GM12878 (cell line): ENCODE results near the gene PRUNE1. TPM values are rescaled to one million over a fixed set of nuclear protein-coding genes. Genes with fewer than 3 reads are reported as not detected.

Experiments
- ATAC-seq: fragments of 200-7000 bp; cut with Tn5 transposase; 3 replicates; pipeline ENCODE4 v1.9.1; 2020; ENCODE audit warnings: mild to moderate bottlenecking, moderate library complexity
- BruUV-seq: library from RNA; stranded (reverse); fragments of 400-500 nt; replicated peaks from 2 replicates; lab custom pipeline; 2021; lab: Mats Ljungman, UMichigan
- CTCF ChIA-PET: fragments of 300-600 bp; sonication (Branson Sonifier 250); formaldehyde crosslinking; extraction: SDS; loops from one replicate; lab custom pipeline; 2021; ENCODE audit warnings: inconsistent platforms; lab: Yijun Ruan, JAX
- POLR2A ChIA-PET: fragments of 350-600 bp; formaldehyde crosslinking; extraction: SDS; loops from one replicate; lab custom pipeline; 2021; ENCODE audit warnings: inconsistent platforms; lab: Charles Lee
- RAD21 ChIA-PET: fragments of 300-600 bp; sonication (Branson Sonifier 250); formaldehyde crosslinking; loops from one replicate; lab custom pipeline; 2023; ENCODE audit warnings: antibody characterized with exemption; ENCODE audit not compliant: unreplicated experiment; lab: Charles Lee
- SMC1A ChIA-PET: fragments of 300-600 bp; sonication (Branson Sonifier 250); formaldehyde crosslinking; loops from one replicate; lab custom pipeline; 2023; ENCODE audit not compliant: unreplicated experiment, uncharacterized antibody; lab: Charles Lee
- DNase-seq: peaks from one replicate; pipeline ENCODE4 v3.0.0-alpha.2; 2011; ENCODE audit warnings: low read depth, low spot score
- FAIRE-seq: peaks from 3 replicates; lab custom pipeline; 2011; peaks lifted over from hg19 to GRCh38; lab: Jason Lieb, UNC
- H2AFZ ChIP-seq: 2 replicates; pipeline ENCODE4 v1.6.0; 2011; ENCODE audit warnings: low read depth, low read length, control low read depth; ENCODE audit not compliant: control insufficient read depth
- H3K27ac ChIP-seq: 2 replicates; pipeline ENCODE4 v1.5.1; 2011; ENCODE audit warnings: control low read depth; ENCODE audit not compliant: control insufficient read depth, insufficient read depth
- H3K27me3 ChIP-seq, 2 experiments: replicated peaks in 1 of 2; 2 replicates each; pipeline versions ENCODE4 v1.6.0 to v1.6.1; 2011; ENCODE audit warnings: low read length in 1 of 2; ENCODE audit not compliant: control insufficient read depth in 2 of 2, insufficient read depth in 2 of 2
- H3K36me3 ChIP-seq, 2 experiments: 2 replicates each; pipeline ENCODE4 v1.5.1; 2011; ENCODE audit warnings: low read length in 1 of 2; ENCODE audit not compliant: control insufficient read depth in 2 of 2, insufficient read depth in 2 of 2
- H3K4me1 ChIP-seq: 2 replicates; pipeline ENCODE4 v1.6.1; 2011; ENCODE audit warnings: mild to moderate bottlenecking, low read length, moderate library complexity, mixed read lengths; ENCODE audit not compliant: control insufficient read depth, insufficient read depth
- H3K4me2 ChIP-seq: 2 replicates; pipeline ENCODE4 v1.6.0; 2011; ENCODE audit warnings: control low read depth; ENCODE audit not compliant: control insufficient read depth, insufficient read depth
- H3K4me3 ChIP-seq: fragments of 200-600 bp; sonication (generic); 2 replicates; pipeline ENCODE4 v1.5.1; 2016
- H3K79me2 ChIP-seq: 2 replicates; pipeline ENCODE4 v1.6.0; 2011; ENCODE audit warnings: low read length; ENCODE audit not compliant: control insufficient read depth, insufficient read depth
- H3K9ac ChIP-seq: 2 replicates; pipeline ENCODE4 v1.8.0; 2011; ENCODE audit warnings: low read length, control low read depth, mixed read lengths; ENCODE audit not compliant: control insufficient read depth, insufficient read depth
- H3K9me3 ChIP-seq: replicated peaks from 3 replicates; pipeline ENCODE4 v1.5.1; 2011; ENCODE audit warnings: mild to moderate bottlenecking, low read length; ENCODE audit not compliant: control insufficient read depth, insufficient read depth
- H4K20me1 ChIP-seq: 2 replicates; pipeline ENCODE4 v1.6.0; 2011; ENCODE audit not compliant: control insufficient read depth, insufficient read depth
- ASH2L ChIP-seq: fragments of 300-600, 200-600 bp; sonication (generic); IDR thresholded peaks from 2 replicates; pipeline ENCODE4 v1.6.1; 2017; ENCODE audit warnings: low read depth, mild to moderate bottlenecking, borderline replicate concordance
- EZH2 ChIP-seq: IDR thresholded peaks from 2 replicates; pipeline ENCODE4 v1.6.1; 2012; ENCODE audit warnings: low read depth, mild to moderate bottlenecking, control low read depth, inconsistent platforms, low read length, borderline replicate concordance; ENCODE audit not compliant: control insufficient read depth
- NFYA ChIP-seq: IDR thresholded peaks from 2 replicates; pipeline ENCODE4 v1.6.1; 2011; ENCODE audit warnings: low read depth, mild to moderate bottlenecking, low read length, improper control_type of control experiment, borderline replicate concordance
- NR2C1 ChIP-seq: fragments of 450-650 bp; IDR thresholded peaks from 2 replicates; pipeline ENCODE4 v1.6.1; 2017; ENCODE audit warnings: antibody characterized with exemption, mild to moderate bottlenecking, moderate library complexity
- POLR2AphosphoS5 ChIP-seq: IDR thresholded peaks from 2 replicates; pipeline ENCODE4 v1.6.1; 2011; ENCODE audit warnings: mild to moderate bottlenecking, low read length, inconsistent platforms
- RAD51 ChIP-seq: fragments of 450-650 bp; IDR thresholded peaks from 2 replicates; pipeline ENCODE4 v1.6.1; 2016; ENCODE audit warnings: moderate library complexity, mild to moderate bottlenecking, inconsistent platforms
- RELA ChIP-seq: fragments of 450-650 bp; IDR thresholded peaks from 2 replicates; pipeline ENCODE4 v1.8.0; 2014; ENCODE audit warnings: borderline replicate concordance; ENCODE audit not compliant: partially characterized antibody
- ZBED1 ChIP-seq: IDR thresholded peaks from 2 replicates; pipeline ENCODE4 v1.6.1; 2016; ENCODE audit warnings: borderline replicate concordance
- WGBS: methylation state at CpG from one replicate; pipeline ENCODE4 v1.1.6; 2016; ENCODE audit warnings: low lambda C conversion rate; ENCODE audit not compliant: insufficient replicate concordance, insufficient coverage; ENCODE audit errors: missing lambda C conversion rate; 5-methylcytosine and 5-hydroxymethylcytosine counted together
- in situ Hi-C: fragments of 300-500 bp; cut with MboI; formaldehyde crosslinking; loops from 9 replicates; pipeline ENCODE4 v1.14.3; 2018; ENCODE audit warnings: mixed read lengths
- intact Hi-C: fragments of 100-400 bp; cut with micrococcal nuclease; formaldehyde crosslinking; loops from one replicate; pipeline ENCODE4 v1.14.2; 2022; ENCODE audit not compliant: unreplicated experiment
- polyA plus RNA-seq, 11 experiments: library from polyadenylated mRNA; depleted of rRNA in 4 of 11; unstranded in 6 of 11; stranded (reverse) in 5 of 11; fragments of >200 nt; fragmentation: Nextera tagmentation in 4 of 11; fragmentation: Illumina TruSeq in 1 of 11; extraction: Ambion mirVana in 4 of 11; extraction: Trizol in 1 of 11; gene quantifications; 1 replicate in 1 of 11; 2 replicates in 10 of 11; pipeline versions ENCODE4 v1.2.1 to v1.2.3, GENCODE V29; 2011 to 2016; ENCODE audit warnings: inconsistent platforms in 2 of 11, missing spikeins in 2 of 11, low read depth in 1 of 11
- total RNA-seq, 4 experiments: library from RNA; depleted of rRNA in 3 of 4; stranded (reverse); fragments of >200 nt in 3 of 4; fragmentation: Illumina TruSeq in 1 of 4; extraction: Trizol in 1 of 4; gene quantifications; 2 replicates each; pipeline versions ENCODE4 v1.2.1 to v1.2.3, GENCODE V29; 2013 to 2021

PRUNE1 gene
- total and polyA plus RNA-seq, 10 of the 15 experiments (the other 5 are each of a cell fraction or from before 2014, with no cell fraction given), result 4.7 to 24.5 (median 12.4) TPM

- SMC1A ChIA-PET, result interaction anchor here (1.2 kb wide), 1 partner anchor 20 kb away, joined by 3 read pairs; no protein-coding TSS in a partner anchor
- DNase-seq (no peak), FAIRE-seq (no peak), ATAC-seq (no peak)
- BruUV-seq, result no TSS peak
- in situ Hi-C loops, result no loop called here
- no peak overlapping the region for H3K27ac ChIP-seq
- peaks cover 3% of the 10 kb centered on the region; the same call in 1 of the 2 replicates for H4K20me1 ChIP-seq
- CTCF ChIA-PET, result interaction anchor here (1.0 to 9.5 kb wide), 3 partner anchors 8 to 45 kb away, joined by 3 to 76 read pairs (median 4); partner anchors contain the start of genes CDC42SE1, MINDY1 and MLLT11
- peaks cover 14 to 41% of the 10 kb centered on the region in 2 experiments for H3K36me3 ChIP-seq
- no peak overlapping the region for H3K9ac ChIP-seq
- WGBS, result 94% methylated on average over 2 of the region's 2 CpGs
- intact Hi-C loops, result no loop called here
- TF ChIP-seq ZBED1 (peak; percentile 31; the same call in 1 of the 2 replicates), ASH2L (no peak), RAD51 (no peak), RELA (no peak), NFYA (no peak), EZH2 (no peak), POLR2AphosphoS5 (peak; percentile 27; the same call in 1 of the 2 replicates), NR2C1 (no peak)
- TF ChIP-seq, all 136 proteins: peak for 2
- Histone ChIP-seq H3K9me3 (no peaks in the 10 kb centered on the region), H2AFZ (no peak overlapping the region), H3K27me3 (no peaks in the 10 kb centered on the region), H3K79me2 (peaks cover 16% of the 10 kb centered on the region), H3K4me1 (peaks cover 21% of the 10 kb centered on the region), H3K4me3 (no peak overlapping the region), H3K4me2 (no peak overlapping the region)
- ChIA-PET RAD21 (no interaction called here), POLR2A (interaction anchor here (0.7 to 1.0 kb wide), 2 partner anchors 8 to 46 kb away, joined by 3 to 4 read pairs; no protein-coding TSS in a partner anchor)
Observed at GRCh38 chr1:151051356-151052009, 43.2 kb downstream of the PRUNE1 start.
